OCI-LY7 (cell line): ENCODE data around the gene APOBEC4. TPM values are rescaled to one million over a fixed set of nuclear protein-coding genes. Genes with fewer than 3 reads are reported as not detected.

ENCODE experiments used
- BruUV-seq: library from RNA; stranded (reverse); fragments of 400-500 nt; replicated peaks from 2 replicates; lab custom pipeline; 2021; lab: Mats Ljungman, UMichigan
- CTCF ChIA-PET: fragments of 300-600 bp; sonication (Branson Sonifier 250); formaldehyde crosslinking; loops from one replicate; lab custom pipeline; 2022; ENCODE audit warnings: antibody characterized with exemption; ENCODE audit not compliant: unreplicated experiment; lab: Charles Lee
- POLR2A ChIA-PET: fragments of 300-600 bp; sonication (Branson Sonifier 250); formaldehyde crosslinking; loops from one replicate; lab custom pipeline; 2022; ENCODE audit warnings: antibody characterized with exemption; lab: Charles Lee
- DNase-seq: peaks from one replicate; pipeline ENCODE4 v3.0.0-alpha.2; 2015; ENCODE audit warnings: low spot score
- H2AFZ ChIP-seq: fragments of 200-600 bp; sonication (generic), shearing (Covaris generic); 2 replicates; pipeline ENCODE4 v1.6.1; 2014; ENCODE audit warnings: mild to moderate bottlenecking, antibody characterized with exemption, low read length, moderate library complexity
- H3K27ac ChIP-seq: fragments of 200-600 bp; sonication (generic); 2 replicates; pipeline ENCODE4 v1.5.1; 2014; ENCODE audit warnings: mixed run types, low read depth, mild to moderate bottlenecking, moderate library complexity, low read length, inconsistent platforms; ENCODE audit not compliant: poor library complexity, severe bottlenecking
- H3K36me3 ChIP-seq: fragments of 200-600 bp; sonication (generic); 2 replicates; pipeline ENCODE4 v1.6.1; 2014; ENCODE audit warnings: mild to moderate bottlenecking, antibody characterized with exemption, low read length, moderate library complexity, mixed read lengths; ENCODE audit not compliant: insufficient read depth
- H3K4me1 ChIP-seq: fragments of 200-600 bp; sonication (generic); 2 replicates; pipeline ENCODE4 v1.5.1; 2014; ENCODE audit warnings: mild to moderate bottlenecking, low read length; ENCODE audit not compliant: insufficient read depth, poor library complexity, severe bottlenecking
- H3K4me2 ChIP-seq: fragments of 200-600 bp; sonication (generic); 2 replicates; pipeline ENCODE4 v1.6.1; 2014; ENCODE audit warnings: mild to moderate bottlenecking, low read length
- H3K4me3 ChIP-seq: fragments of 200-600 bp; sonication (generic); 2 replicates; pipeline ENCODE4 v1.5.1; 2014; ENCODE audit warnings: mild to moderate bottlenecking, low read depth, low read length; ENCODE audit not compliant: poor library complexity, severe bottlenecking
- H3K79me2 ChIP-seq: fragments of 200-600 bp; sonication (generic); 2 replicates; pipeline ENCODE4 v1.6.1; 2016; ENCODE audit warnings: low read depth, mild to moderate bottlenecking, low read length, moderate library complexity, mixed read lengths; ENCODE audit not compliant: insufficient read depth
- H3K9me2 ChIP-seq: fragments of 200-600 bp; sonication (generic); 2 replicates; pipeline ENCODE4 v1.6.1; 2016; ENCODE audit warnings: mild to moderate bottlenecking, low read length, mixed read lengths; ENCODE audit not compliant: insufficient read depth
- H3K9me3 ChIP-seq: fragments of 200-600 bp; sonication (generic); 2 replicates; pipeline ENCODE4 v1.6.1; 2014; ENCODE audit warnings: mild to moderate bottlenecking, mixed run types, low read length, mixed read lengths
- H4K20me1 ChIP-seq: fragments of 200-600 bp; sonication (generic); 2 replicates; pipeline ENCODE4 v1.6.1; 2014; ENCODE audit warnings: mild to moderate bottlenecking, antibody characterized with exemption, low read length, moderate library complexity, mixed read lengths; ENCODE audit not compliant: insufficient read depth
- EZH2phosphoT487 ChIP-seq: fragments of 200-600 bp; sonication (generic); IDR thresholded peaks from 2 replicates; pipeline ENCODE4 v1.6.1; 2018; ENCODE audit warnings: low read depth, borderline replicate concordance, mild to moderate bottlenecking, mixed run types, antibody characterized with exemption, low read length, moderate library complexity, mixed read lengths
- intact Hi-C: fragments of 100-400 bp; cut with micrococcal nuclease; formaldehyde crosslinking; loops from one replicate; pipeline ENCODE4 v1.10.0; 2022; ENCODE audit not compliant: unreplicated experiment
- total RNA-seq, 2 experiments: library from RNA; depleted of rRNA in 1 of 2; stranded (reverse); fragments of >200 nt in 1 of 2; shearing (Covaris generic) in 1 of 2; gene quantifications; 2 replicates each; pipeline ENCODE4 v1.2.3, GENCODE V29; 2014 to 2022
- TF ChIP-seq, protein P1 (sequence below): fragments of 200-600 bp; sonication (generic); conservative IDR thresholded peaks from 2 replicates; pipeline ENCODE4 v1.5.1; 2014; ENCODE audit warnings: mild to moderate bottlenecking, antibody characterized with exemption, low read length, moderate library complexity, mixed read lengths

Gene APOBEC4
- total RNA-seq, 2 experiments from 2014 or later, result not detected

DNA sequence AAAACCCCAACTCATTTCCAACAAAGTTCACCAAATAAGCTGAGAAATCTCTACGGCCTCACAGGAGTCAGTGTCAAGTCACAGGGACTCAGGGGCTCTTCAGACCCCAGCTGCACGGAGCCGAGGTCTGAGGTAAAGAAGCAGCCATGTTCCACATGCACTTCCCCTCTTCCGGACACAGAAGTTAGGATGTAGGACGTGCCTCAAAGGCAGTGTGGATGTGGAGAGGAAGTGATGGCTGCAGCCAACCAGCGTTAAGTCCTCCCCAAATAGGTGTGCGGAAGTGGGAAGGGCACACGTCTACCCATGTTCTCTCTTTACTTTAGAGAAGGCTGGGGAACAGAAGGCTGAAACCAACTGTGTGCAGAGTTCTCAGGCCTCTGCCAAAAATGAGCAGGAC is 48.3 kb downstream of the APOBEC4 start:
- POLR2A ChIA-PET, result interaction anchor here (0.5 to 1.9 kb wide), 2 partner anchors 13 to 24 kb away, joined by 5 read pairs; no protein-coding TSS in a partner anchor
- no peak for TF ChIP-seq EZH2phosphoT487
- TF ChIP-seq, protein P1, sequence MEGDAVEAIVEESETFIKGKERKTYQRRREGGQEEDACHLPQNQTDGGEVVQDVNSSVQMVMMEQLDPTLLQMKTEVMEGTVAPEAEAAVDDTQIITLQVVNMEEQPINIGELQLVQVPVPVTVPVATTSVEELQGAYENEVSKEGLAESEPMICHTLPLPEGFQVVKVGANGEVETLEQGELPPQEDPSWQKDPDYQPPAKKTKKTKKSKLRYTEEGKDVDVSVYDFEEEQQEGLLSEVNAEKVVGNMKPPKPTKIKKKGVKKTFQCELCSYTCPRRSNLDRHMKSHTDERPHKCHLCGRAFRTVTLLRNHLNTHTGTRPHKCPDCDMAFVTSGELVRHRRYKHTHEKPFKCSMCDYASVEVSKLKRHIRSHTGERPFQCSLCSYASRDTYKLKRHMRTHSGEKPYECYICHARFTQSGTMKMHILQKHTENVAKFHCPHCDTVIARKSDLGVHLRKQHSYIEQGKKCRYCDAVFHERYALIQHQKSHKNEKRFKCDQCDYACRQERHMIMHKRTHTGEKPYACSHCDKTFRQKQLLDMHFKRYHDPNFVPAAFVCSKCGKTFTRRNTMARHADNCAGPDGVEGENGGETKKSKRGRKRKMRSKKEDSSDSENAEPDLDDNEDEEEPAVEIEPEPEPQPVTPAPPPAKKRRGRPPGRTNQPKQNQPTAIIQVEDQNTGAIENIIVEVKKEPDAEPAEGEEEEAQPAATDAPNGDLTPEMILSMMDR, result no peak
- peaks cover 30% of the 10 kb centered on the region for H3K4me1 ChIP-seq
- CTCF ChIA-PET, result no interaction called here
- H2AFZ ChIP-seq, result no peak overlapping the region
- no peak overlapping the region for H3K4me2 ChIP-seq
- DNase-seq, result no peak
- no peaks in the 10 kb centered on the region for H3K9me2 ChIP-seq
- H3K36me3 ChIP-seq, result no peaks in the 10 kb centered on the region
- BruUV-seq, result no TSS peak
- intact Hi-C loops, result no loop called here
- no peaks in the 10 kb centered on the region for H3K79me2 ChIP-seq
- H3K4me3 ChIP-seq, result no peak overlapping the region
- H4K20me1 ChIP-seq, result no peaks in the 10 kb centered on the region
- no peak overlapping the region for H3K27ac ChIP-seq
- no peaks in the 10 kb centered on the region for H3K9me3 ChIP-seq

DNA sequence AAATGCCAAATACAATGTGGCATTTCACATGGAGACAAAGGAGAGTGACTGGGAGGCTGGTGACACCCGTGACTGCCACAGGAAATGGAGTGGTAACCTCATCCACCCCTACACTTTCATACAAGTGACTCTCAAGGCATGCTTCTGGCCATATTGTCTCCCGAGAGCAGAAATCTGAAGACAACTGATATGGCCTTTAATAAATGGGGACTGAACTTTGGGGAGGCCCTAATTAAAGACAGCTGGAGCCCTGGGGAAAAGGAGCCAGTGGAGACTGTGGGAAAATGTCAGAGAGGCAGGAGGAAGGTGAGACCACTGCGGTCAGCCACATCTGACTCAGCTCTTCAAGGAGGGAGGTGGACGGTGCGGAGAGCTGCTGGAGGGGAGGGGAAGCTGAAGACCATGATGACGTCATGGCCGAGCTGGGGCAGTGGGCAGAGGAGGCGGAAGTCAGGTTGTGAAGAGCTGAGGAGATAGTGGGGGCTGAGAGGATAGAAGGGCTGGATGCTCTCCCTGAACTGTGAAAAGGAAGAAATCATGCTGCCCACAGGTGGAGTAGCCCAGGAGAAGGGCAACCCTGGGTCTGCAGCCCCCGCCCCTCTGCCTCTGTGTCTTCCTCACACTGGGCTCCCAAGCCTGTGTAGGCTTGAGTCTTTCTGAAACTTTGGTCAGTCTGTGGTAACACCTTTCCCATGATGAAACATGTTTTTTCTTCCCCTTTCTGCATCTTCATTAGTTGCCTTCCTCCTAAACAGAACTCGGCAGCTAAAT is 48.9 kb downstream of the APOBEC4 start:
- Histone ChIP-seq H3K36me3 (no peaks in the 10 kb centered on the region), H3K4me3 (no peak overlapping the region), H3K4me1 (peaks cover 26% of the 10 kb centered on the region), H3K9me3 (no peaks in the 10 kb centered on the region), H3K79me2 (no peaks in the 10 kb centered on the region), H3K4me2 (no peak overlapping the region), H4K20me1 (no peaks in the 10 kb centered on the region), H3K27ac (no peak overlapping the region), H3K9me2 (no peaks in the 10 kb centered on the region), H2AFZ (no peak overlapping the region)
- POLR2A ChIA-PET, result interaction anchor here (1.9 kb wide), 1 partner anchor 12 kb away, joined by 5 read pairs; no protein-coding TSS in a partner anchor
- DNase-seq, result no peak
- no peak for TF ChIP-seq EZH2phosphoT487
- TF ChIP-seq, protein P1, result no peak
- CTCF ChIA-PET, result no interaction called here
- intact Hi-C loops, result no loop called here
- BruUV-seq, result no TSS peak

DNA sequence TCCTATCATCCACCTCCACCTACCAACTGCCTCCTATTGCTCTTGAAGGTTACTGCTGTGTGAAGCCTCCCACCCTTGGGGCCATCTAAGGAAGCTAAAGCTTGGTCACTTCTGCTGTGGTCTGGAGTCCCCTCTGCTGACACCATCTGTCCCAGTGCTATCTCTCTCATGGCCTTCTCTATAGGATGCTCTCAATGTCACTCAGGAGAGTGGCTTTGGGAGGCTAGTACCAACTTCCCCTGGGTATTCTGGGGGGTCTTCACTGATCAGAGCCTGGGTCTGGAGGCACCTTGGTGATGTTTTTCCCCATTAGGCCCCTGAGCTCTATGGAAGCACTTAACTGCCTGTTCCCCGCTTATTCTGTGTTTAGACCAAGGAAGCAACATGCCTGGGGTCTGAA is 50.6 kb downstream of the APOBEC4 start:
- ChIA-PET CTCF (no interaction called here), POLR2A (interaction anchor here (0.8 kb wide), 1 partner anchor 40 kb away, joined by 3 read pairs; no protein-coding TSS in a partner anchor)
- DNase-seq, result no peak
- Histone ChIP-seq H3K4me3 (no peak overlapping the region), H3K36me3 (no peaks in the 10 kb centered on the region), H3K9me2 (no peaks in the 10 kb centered on the region), H3K9me3 (no peaks in the 10 kb centered on the region), H3K4me2 (no peak overlapping the region), H3K4me1 (peaks cover 9% of the 10 kb centered on the region), H4K20me1 (no peaks in the 10 kb centered on the region), H2AFZ (no peak overlapping the region), H3K27ac (no peak overlapping the region), H3K79me2 (no peaks in the 10 kb centered on the region)
- no TSS peak for BruUV-seq
- intact Hi-C loops, result no loop called here
- TF ChIP-seq EZH2phosphoT487, result no peak
- TF ChIP-seq, protein P1, result no peak
